Loucy (cell line): ENCODE data around the gene BRMS1.

Experiments used
- CTCF ChIP-seq: fragments of 200-600 bp; sonication (generic); conservative IDR thresholded peaks from 2 replicates; pipeline ENCODE4 v1.5.1; 2014; ENCODE audit warnings: mild to moderate bottlenecking, antibody characterized with exemption, low read length
- EZH2phosphoT487 ChIP-seq: fragments of 200-600 bp; IDR thresholded peaks from 2 replicates; pipeline ENCODE4 v1.6.1; 2018; ENCODE audit warnings: antibody characterized with exemption, mild to moderate bottlenecking, moderate library complexity, borderline replicate concordance

DNA sequence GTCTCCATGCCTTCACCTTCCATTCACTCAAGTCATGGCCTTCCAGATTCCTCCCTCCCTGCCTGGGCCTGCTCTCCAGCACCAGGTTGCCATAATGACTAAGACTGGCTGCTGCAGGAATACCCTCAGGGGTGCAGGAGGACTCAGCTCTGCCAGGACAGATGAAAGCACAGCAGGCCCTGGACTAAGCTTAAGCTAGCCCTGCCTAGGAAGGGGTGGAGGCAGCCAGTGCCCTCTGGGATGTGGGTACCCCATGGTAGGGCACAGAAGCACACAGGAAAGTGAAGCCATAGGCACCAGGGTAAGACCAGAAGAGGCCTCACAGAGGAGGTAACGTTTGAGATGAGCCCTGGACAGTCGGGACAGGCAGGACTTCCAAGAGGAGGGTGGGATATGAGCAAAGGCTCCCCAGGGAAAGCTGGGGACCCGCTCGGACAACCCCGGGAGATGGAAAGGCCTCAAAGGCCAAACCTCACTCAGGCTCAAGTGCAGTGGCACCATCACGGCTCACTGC lies 5.7 kb downstream of the BRMS1 start:
- no peak for TF ChIP-seq CTCF
- no peak for TF ChIP-seq EZH2phosphoT487
